ENCODE measurements around the gene SAMD15.
"Not testable (repeated sequence)": the region's sequence is repeated elsewhere in the genome, so short reads cannot be mapped to it uniquely, and the experiment has no call there.

DNA sequence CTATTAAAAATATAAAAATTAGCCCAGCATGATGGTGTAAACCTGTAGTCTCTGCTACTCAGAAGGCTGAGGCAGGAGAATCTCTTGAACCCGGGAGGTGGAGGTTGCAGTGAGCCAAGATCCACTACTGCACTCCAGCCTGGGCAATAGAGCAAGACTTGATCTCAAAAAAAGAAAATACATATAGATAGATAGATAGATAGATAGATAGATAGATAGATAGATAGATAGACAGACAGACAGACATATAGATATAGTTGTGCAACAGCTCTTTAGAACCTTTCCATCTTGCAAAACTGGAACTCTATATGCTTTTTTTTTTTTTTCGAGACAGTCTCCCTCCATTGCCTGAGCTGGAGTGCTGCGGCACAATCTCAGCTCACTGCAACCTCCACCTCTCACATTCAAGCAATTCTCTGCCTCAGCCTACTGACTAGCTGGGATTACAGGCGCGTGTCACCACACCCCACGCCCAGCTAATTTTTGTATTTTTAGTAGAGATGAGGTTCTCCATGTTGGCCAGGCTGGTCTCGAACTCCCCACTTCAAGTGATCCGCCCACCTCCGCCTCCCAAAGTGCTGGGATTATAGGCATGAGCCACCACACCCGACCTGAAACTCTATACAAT is 38.3 kb downstream of the SAMD15 start:
- TF ChIP-seq, protein P1, sequence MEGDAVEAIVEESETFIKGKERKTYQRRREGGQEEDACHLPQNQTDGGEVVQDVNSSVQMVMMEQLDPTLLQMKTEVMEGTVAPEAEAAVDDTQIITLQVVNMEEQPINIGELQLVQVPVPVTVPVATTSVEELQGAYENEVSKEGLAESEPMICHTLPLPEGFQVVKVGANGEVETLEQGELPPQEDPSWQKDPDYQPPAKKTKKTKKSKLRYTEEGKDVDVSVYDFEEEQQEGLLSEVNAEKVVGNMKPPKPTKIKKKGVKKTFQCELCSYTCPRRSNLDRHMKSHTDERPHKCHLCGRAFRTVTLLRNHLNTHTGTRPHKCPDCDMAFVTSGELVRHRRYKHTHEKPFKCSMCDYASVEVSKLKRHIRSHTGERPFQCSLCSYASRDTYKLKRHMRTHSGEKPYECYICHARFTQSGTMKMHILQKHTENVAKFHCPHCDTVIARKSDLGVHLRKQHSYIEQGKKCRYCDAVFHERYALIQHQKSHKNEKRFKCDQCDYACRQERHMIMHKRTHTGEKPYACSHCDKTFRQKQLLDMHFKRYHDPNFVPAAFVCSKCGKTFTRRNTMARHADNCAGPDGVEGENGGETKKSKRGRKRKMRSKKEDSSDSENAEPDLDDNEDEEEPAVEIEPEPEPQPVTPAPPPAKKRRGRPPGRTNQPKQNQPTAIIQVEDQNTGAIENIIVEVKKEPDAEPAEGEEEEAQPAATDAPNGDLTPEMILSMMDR (conservative IDR thresholded peaks at IDR 0.05 in 1 of 2, IDR thresholded peaks at IDR 0.05 in 1 of 2; ENCODE audit: low read depth in 1 of 2, low read length in 2 of 2) = not testable (repeated sequence)
- TF ChIP-seq EZH2 (IDR thresholded peaks at IDR 0.05; ENCODE audit: low read length, missing control alignments) = not testable (repeated sequence)

All from fibroblast of lung (primary cell).